ENCODE measurements around the gene TWF2.

Gene TWF2

DNA sequence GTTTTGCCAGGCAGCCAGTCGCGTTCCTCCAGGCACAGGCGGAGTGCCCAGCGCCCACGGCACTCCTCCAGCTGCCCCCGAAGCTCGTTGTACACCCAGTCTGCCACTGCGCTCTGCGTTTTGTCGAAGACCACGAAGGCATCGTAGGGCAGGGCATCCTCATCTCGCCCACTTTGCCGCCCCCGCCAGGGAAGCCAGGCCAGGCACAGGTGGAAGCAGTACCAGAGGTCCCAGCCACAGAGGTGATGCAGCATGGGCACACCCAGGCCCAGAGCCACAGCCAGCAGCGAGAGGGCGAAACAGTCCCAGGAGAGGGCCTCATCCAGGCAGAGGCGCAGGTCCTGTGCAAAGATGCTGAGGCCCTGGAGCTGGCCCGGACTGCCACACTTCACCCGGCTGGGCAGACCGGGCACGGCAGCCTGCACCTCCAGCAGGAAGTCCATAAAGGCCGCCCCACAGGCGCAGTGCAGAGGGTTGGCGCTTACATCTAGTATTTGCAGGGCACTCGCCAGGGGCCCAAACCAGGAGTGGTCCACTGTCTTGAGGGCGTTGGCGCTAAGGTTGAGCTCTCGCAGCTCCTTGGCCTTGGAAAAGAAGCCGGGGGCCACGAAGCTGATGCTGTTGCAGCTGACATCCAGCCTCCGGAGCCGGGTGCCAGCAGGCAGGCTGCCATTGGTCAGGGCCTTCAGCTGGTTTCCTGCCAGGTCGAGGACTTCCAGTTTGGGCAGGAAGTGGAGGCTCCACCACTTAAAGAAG lies 17.2 kb downstream of the TWF2 start:
- FAIRE-seq, result no peak

DNA sequence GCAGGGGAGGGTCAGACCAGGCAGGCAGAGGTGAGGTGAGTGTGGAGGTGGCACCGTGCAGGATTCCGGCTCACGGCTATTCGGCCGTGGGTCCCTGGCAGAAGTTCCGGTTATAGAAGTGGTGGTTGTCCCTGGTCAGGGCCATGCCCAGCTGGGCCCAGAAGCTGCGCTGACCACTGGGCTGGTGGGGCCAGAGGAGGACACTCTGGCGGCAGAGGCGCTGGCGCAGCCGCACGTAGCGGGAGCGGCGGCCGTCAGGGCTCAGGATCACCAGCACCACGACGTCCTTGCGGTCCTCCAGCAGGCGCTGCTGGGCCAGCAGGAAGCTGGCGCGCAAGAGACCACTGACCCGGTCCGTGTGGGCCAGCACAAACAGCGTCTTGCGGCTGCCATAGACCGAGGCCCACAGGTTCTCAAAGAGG lies 17.8 kb downstream of the TWF2 start:
- no peak for FAIRE-seq

DNA sequence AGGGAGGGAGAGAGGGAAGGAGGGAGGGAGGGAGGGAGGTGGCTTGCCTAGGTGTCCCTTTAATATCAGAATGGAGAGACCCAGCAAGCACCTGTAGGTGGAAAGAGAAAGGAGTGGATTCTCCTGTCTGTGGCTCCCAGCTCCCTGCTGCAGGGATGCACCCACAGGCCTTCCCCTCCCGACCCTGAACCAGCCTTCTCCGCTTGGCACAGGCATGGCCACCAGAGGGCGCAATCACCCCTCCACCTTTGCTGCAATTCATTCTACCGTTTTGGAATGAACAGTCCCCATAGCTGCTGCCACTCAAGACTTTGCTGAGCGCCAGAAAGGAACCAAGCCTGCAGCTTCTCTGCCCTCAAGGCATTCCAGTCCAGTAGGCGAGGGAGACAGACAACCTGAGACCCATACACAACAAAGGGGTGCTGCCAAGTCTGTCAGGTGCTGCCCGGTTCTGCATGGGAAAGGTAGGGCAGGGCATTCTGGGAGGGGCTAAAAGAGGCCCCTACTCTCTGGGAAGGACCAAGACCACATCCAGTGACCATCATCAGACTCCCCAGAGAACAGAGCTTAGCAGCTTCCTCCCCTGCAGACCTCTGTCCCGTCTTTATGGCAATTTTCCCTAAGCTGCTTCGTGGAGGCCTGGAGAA lies 18.5 kb downstream of the TWF2 start:
- FAIRE-seq, result no peak

GRCh38 chr3:52218937-52219650 lies 19.9 kb downstream of the TWF2 start:
- FAIRE-seq, result no peak

- no peak for FAIRE-seq
These were observed 20.5 kb downstream of the TWF2 start for GRCh38 chr3:52218454-52218853.

DNA sequence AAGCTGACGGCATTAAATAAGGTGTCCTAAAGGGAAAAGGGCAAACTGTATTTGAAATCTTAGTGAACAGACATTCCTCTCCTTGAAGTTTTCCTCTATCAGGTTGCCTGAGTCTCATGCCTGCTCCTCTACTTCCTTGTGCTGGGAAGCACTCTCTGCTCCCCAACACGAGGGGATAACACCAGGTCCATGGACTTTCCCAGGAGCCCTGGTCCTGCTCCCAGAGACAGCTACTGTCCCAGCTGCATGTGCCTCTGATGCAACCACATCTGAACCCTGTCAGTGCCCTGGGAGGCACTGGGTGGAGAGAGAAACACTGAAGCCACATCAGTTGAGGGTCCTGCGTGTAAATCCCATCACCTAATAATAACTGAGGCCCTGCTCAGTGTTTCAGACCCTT lies 20.9 kb downstream of the TWF2 start:
- no peak for FAIRE-seq

- no peak for FAIRE-seq
These were observed 21.6 kb downstream of the TWF2 start for GRCh38 chr3:52217409-52217805.

DNA sequence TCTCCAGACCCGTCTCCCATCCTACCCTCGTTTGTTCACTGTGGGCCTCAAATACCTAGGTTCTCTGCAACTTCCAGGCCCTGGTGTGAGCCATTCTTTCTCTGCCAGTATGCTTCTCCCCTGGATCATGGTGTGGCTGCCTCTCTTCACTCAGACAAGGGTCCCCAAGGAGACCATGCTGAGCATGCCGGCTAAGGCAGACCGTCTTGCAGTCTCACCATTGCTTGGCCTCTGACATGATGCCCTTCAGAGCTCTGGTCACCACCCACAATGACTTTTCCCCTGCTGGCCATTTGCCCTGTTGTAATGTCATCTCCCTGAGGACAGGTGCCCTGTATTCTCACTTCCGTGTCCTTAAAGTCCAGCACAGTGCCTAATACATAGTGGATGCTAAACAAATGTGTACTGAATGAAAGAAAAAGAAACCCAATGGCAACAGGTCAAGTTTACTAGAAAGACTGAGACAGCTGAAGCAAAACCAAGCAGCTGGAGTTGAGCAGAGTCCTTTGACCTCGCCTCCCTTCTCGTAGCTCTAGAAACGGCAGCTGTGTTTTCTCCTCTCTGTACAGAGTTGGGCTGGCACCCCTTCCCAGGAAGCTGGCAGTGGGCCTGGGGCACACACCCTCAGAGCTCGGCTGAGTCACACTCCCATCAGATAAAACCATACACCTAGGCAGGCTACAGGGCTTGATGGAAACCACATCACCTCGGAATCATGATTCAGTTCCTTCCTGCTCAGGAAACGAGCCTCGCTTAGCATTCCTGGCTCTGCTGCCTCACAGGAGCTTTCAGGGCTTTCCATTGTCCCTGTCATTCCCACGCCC lies 22.2 kb downstream of the TWF2 start:
- peak; percentile 33 for FAIRE-seq

DNA sequence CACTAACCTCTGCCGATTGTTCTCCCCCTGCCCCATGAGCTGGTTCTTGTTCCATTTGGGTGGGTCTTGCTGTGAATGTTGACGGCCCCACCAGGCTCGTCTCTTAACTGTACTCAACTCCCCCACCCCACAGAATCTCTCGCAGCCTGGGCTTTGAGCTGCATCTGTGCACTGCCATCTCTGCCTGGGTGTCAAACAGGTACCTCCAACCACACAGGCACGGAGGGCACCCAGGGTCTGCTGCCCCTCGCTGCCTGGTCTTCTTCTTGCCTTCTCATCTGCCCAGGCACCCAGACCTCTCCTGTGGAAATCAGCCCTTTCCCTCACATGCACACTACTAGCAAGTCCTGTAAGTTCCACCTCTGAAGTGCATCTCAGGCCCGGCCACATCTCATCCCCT lies 23.6 kb downstream of the TWF2 start:
- no peak for FAIRE-seq

DNA sequence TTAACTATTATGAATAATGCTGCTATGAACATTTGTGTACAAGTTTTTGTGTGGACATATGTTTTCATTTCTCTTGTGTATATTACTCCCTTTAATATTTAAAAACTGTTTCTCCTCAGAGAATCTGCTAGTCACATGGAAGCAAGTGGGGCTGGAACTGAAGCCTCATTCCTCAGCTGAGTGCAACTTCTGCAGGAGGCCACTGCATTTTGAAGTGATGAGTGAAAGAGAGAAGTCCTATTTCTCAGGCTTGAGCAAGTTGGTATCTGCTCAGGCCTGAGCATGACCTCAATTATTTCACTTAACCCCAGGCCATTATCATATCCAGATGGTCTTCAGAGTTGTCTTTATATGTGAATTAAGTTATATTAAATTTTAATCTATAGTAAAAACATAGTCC lies 25.1 kb downstream of the TWF2 start:
- no peak for FAIRE-seq

- no peak for FAIRE-seq
These were observed 26.0 kb downstream of the TWF2 start for GRCh38 chr3:52213005-52213404.

GRCh38 chr3:52211268-52211891 lies 27.6 kb downstream of the TWF2 start:
- FAIRE-seq, result no peak

DNA sequence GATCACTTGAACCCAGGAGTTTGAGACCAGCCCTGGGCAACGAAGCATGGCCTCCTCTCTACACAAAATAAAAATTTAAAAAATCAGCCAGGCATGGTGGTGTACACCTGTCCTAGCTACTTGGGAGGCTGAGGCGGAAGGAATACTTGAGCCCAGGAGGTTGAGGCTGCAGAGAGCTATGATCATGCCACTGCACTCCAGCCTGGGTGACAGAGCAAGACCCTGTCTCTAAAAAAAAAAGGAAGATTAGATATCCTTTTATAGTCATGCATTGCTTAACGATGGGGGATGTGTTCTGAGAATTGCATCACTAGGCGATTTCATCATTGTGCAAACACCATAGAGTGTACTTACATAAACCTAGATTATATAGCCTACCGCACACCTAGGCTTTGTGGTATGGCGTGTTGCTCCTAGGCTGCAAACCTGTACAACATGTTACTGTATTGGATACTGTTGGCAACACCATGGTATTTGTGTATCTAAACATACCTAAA lies 28.4 kb downstream of the TWF2 start:
- no peak for FAIRE-seq

DNA sequence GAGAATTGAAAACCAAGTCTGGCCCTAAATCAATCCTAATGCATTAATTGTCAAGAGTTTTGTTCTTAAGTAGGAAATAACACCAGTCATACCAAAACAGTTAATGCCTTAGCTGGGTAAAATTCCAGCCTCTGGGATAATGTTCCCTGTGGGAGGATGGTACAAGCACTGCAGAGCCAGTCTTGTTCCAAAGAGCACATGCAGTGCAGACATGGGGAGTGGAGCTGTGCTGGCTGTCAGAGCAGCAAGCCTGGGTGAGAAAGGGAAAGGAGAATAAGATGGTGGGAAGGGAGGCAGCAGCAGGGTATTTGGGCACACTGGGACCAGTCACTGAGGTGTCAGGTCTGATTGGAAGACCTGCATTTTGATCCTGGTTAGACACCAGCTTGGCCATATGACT lies 28.9 kb downstream of the TWF2 start:
- no peak for FAIRE-seq

DNA sequence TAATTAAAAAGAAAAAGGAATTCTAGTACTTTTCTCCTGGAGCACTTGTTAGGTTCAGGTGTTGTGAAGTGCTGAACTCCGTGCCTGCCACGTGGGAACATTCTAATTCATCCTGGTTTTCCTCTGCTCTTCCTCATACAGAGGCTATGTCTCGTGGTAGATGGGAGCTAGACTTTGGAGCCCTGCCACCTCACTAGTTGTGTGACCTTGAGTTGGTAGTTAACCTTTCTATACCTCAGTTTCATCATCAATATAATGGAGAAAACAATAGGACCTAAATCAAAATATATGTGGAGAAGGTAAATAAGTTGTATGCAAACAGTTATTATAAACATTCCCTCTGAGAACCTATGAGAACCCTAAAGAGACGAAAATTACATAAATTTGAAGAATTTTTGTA lies 30.4 kb downstream of the TWF2 start:
- FAIRE-seq, result no peak

GRCh38 chr3:52205727-52206372 lies 33.1 kb downstream of the TWF2 start:
- FAIRE-seq, result no peak

- FAIRE-seq, result no peak
These were observed 34.5 kb downstream of the TWF2 start for GRCh38 chr3:52204337-52205073.

GRCh38 chr3:52203701-52204100 lies 35.3 kb downstream of the TWF2 start:
- no peak for FAIRE-seq

- no peak for FAIRE-seq
These were observed 36.4 kb downstream of the TWF2 start for GRCh38 chr3:52202384-52203077.

DNA sequence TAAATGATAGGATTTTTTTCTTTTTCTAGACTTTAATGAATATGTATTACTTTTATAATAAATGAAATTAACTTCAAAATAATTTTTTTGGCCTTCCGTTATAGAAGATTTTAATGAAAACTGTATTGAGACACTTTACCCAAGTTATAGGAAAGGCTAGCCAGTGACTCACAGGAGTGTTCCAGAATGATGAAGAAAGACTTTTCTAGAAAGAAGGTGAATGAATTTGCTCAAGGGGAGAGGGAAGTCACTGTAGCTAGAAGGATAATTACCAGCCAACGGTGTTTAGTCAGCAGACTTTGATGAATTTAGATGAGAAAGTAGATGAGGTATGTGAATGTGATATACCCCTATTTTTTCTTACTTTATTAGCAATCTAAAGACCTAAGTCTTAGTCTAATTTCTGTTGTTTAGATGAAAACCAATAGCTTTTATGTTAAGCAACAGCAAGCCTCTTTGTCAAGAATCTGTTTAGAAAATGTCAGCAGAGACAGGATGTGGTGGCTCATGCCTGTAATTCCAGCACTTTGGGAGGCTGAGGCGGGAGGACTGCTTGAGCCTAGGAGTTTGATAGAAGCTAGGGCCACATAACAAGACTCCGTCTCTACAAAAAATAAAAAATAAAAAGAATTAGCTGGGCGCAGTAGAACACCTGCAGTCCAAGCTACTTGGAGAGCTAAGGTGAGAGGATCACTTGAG lies 37.8 kb downstream of the TWF2 start:
- FAIRE-seq, result no peak
